GM19455 (cell line): ENCODE measurements around the gene P2RX4.
A peak's percentile ranks its signal among the peaks of the same experiment; 100 is the strongest.
"Not testable (repeated sequence)": the region's sequence is repeated elsewhere in the genome, so short reads cannot be mapped to it uniquely, and the experiment has no call there.

ENCODE experiments used
- ATAC-seq: cut with Tn5 transposase; IDR thresholded peaks from one replicate; pipeline ENCODE4 v1.9.1; 2021; ENCODE audit not compliant: unreplicated experiment

The P2RX4 gene

GRCh38 chr12:121209624-121210572 lies at the start of gene P2RX4:
Gene P2RX4 (plus strand): TSS chr12:121210129. CDS start chr12:121210165, 36 bp downstream.
- peak; percentile 84 for ATAC-seq

GRCh38 chr12:121162384-121162783 lies 47.5 kb upstream of the P2RX4 start:
- ATAC-seq, result no peak

- no peak for ATAC-seq
These were observed 46.9 kb upstream of the P2RX4 start for GRCh38 chr12:121162985-121163384.

GRCh38 chr12:121164839-121165238 lies 45.1 kb upstream of the P2RX4 start:
- not testable (repeated sequence) for ATAC-seq

GRCh38 chr12:121165316-121165715 lies 44.6 kb upstream of the P2RX4 start:
- no peak for ATAC-seq

- no peak for ATAC-seq
These were observed 43.6 kb upstream of the P2RX4 start for GRCh38 chr12:121166356-121166755.

GRCh38 chr12:121167232-121167820 lies 42.6 kb upstream of the P2RX4 start:
- no peak for ATAC-seq

- ATAC-seq, result no peak
These were observed 42.0 kb upstream of the P2RX4 start for GRCh38 chr12:121167951-121168350.

- ATAC-seq, result no peak
These were observed 39.8 kb upstream of the P2RX4 start for GRCh38 chr12:121170151-121170550.

- no peak for ATAC-seq
These were observed 39.2 kb upstream of the P2RX4 start for GRCh38 chr12:121170611-121171260.

- no peak for ATAC-seq
These were observed 37.8 kb upstream of the P2RX4 start for GRCh38 chr12:121172145-121172544.

GRCh38 chr12:121175383-121176119 lies 34.4 kb upstream of the P2RX4 start:
- ATAC-seq, result no peak

GRCh38 chr12:121176826-121177529 lies 33.0 kb upstream of the P2RX4 start:
- ATAC-seq, result no peak

- ATAC-seq, result no peak
These were observed 28.7 kb upstream of the P2RX4 start for GRCh38 chr12:121181181-121181580.

- ATAC-seq, result no peak
These were observed 27.6 kb upstream of the P2RX4 start for GRCh38 chr12:121182222-121182893.

GRCh38 chr12:121184425-121184824 lies 25.5 kb upstream of the P2RX4 start:
- no peak for ATAC-seq

- no peak for ATAC-seq
These were observed 24.7 kb upstream of the P2RX4 start for GRCh38 chr12:121184984-121185889.

- ATAC-seq, result no peak
These were observed 23.1 kb upstream of the P2RX4 start for GRCh38 chr12:121186826-121187225.

- no peak for ATAC-seq
These were observed 22.4 kb upstream of the P2RX4 start for GRCh38 chr12:121187501-121187900.
